Measurements from ENCODE around the gene SLC35A3. TPM values are rescaled to one million over a fixed set of nuclear protein-coding genes. Genes with fewer than 3 reads are reported as not detected.

The SLC35A3 gene
- total RNA-seq, 2 donors from 2014 or later = 6.6 to 8.7 TPM

DNA sequence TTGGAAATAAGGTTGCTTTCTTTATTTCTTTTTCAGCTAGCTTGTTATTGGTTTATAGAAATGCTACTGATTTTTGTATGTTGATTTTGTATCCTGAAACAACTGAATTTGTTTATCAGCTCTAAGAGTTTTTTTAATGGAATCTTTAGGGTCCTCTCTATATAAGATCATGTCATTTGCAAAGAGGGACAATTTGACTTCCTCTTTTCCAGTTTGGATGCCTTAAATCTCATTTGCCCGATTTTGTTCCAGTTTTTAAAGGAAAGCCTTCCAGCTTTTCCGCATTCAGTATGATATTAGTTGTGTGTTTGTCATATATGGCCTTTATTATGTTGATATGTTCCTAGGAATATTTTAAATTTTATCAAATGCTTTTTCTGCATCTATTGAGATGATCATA is 31.7 kb downstream of the SLC35A3 start:
- H3K36me3 ChIP-seq = no peaks in the 10 kb centered on the region

DNA sequence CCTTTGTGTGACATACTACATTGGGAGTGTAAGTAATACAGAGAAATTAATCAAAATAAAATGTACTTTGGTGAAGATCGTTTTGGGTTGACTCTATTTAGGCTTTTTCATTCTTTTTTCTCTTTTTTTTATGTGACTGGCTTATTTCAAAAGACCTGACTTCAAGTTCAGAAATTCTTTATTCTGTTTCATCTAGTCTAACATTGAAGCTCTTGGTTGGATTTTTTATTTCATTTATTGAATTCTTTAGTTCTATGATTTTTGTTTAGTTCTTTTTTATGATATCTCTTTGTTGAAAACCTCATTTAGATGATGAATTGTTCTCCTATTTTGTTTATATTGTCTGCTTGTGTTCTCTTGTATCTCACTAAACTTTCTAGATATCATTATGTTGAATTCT is 35.6 kb downstream of the SLC35A3 start:
- Histone ChIP-seq H3K4me1 (peaks cover 0 to 4% of the 10 kb centered on the region in 2 donors), H3K4me3 (no peak overlapping the region), H3K9me3 (peaks cover 0 to 6% of the 10 kb centered on the region in 2 donors), H3K27me3 (no peaks in the 10 kb centered on the region), H3K36me3 (no peaks in the 10 kb centered on the region), H3K27ac (no peak overlapping the region)
- no peak for DNase-seq (ENCODE audit: low spot score)
- TF ChIP-seq, protein P1, sequence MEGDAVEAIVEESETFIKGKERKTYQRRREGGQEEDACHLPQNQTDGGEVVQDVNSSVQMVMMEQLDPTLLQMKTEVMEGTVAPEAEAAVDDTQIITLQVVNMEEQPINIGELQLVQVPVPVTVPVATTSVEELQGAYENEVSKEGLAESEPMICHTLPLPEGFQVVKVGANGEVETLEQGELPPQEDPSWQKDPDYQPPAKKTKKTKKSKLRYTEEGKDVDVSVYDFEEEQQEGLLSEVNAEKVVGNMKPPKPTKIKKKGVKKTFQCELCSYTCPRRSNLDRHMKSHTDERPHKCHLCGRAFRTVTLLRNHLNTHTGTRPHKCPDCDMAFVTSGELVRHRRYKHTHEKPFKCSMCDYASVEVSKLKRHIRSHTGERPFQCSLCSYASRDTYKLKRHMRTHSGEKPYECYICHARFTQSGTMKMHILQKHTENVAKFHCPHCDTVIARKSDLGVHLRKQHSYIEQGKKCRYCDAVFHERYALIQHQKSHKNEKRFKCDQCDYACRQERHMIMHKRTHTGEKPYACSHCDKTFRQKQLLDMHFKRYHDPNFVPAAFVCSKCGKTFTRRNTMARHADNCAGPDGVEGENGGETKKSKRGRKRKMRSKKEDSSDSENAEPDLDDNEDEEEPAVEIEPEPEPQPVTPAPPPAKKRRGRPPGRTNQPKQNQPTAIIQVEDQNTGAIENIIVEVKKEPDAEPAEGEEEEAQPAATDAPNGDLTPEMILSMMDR (IDR thresholded peaks at IDR 0.05) = no peak

More for the DNA sequence above, 31.7 kb downstream of the SLC35A3 start:
- peaks cover 0 to 4% of the 10 kb centered on the region in 2 donors for H3K4me1 ChIP-seq
- TF ChIP-seq, protein P1 (IDR thresholded peaks at IDR 0.05) = no peak
- H3K27me3 ChIP-seq = no peaks in the 10 kb centered on the region
- H3K9me3 ChIP-seq = peaks cover 0 to 6% of the 10 kb centered on the region in 2 donors
- no peak for DNase-seq (ENCODE audit: low spot score)
- no peak overlapping the region for H3K27ac ChIP-seq
- H3K4me3 ChIP-seq = no peak overlapping the region

DNA sequence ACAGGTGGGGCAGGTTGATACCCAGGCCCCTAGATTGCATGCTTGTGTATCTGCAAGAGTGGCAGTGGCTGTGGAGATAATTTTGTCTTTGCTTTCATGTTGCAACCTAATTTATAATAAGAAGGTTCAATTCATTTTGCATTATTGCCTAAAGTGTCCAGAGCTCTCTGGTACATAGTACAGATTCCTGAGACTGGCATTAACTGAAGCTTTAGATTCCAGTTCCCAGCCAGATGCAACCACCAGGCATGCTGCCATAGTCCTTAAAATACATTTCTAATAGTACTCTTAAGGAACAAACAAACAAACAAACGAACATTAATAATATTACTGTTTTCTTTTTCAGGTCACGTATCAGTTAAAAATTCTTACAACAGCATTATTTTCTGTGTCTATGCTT is 36.9 kb downstream of the SLC35A3 start:
- TF ChIP-seq, protein P1 (IDR thresholded peaks at IDR 0.05) = no peak
- Histone ChIP-seq H3K4me1 (peaks cover 0 to 4% of the 10 kb centered on the region in 2 donors), H3K27me3 (no peaks in the 10 kb centered on the region), H3K9me3 (peaks cover 0 to 6% of the 10 kb centered on the region in 2 donors), H3K36me3 (peaks cover under 1% of the 10 kb centered on the region), H3K27ac (no peak overlapping the region), H3K4me3 (no peak overlapping the region)
- no peak for DNase-seq (ENCODE audit: low spot score)

DNA sequence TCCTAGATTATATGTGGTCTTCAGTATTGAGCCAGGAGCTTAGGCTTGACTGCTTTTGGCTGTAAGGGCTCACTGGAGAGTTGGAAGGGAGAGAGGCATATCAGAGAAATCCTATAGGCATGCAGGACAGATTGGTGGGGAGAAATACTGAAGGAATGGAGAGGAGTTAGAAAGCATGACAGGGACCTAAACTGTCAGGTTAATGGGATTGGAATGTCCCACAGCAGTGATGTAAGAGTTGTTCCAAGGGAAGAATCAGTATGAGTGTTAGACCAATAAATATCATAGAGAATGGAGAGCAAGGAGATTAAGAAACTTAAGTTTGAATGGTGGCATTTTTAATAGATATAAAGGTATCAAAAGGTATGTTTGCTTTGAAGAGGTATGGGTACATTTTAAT is 39.7 kb downstream of the SLC35A3 start:
- no peak for DNase-seq (ENCODE audit: low spot score)
- peaks cover 0 to 6% of the 10 kb centered on the region in 2 donors for H3K9me3 ChIP-seq
- no peaks in the 10 kb centered on the region for H3K27me3 ChIP-seq
- peaks cover 4% of the 10 kb centered on the region for H3K36me3 ChIP-seq
- H3K27ac ChIP-seq = no peak overlapping the region
- peaks cover 0 to 4% of the 10 kb centered on the region in 2 donors for H3K4me1 ChIP-seq
- no peak overlapping the region for H3K4me3 ChIP-seq
- TF ChIP-seq, protein P1 (IDR thresholded peaks at IDR 0.05) = no peak

DNA sequence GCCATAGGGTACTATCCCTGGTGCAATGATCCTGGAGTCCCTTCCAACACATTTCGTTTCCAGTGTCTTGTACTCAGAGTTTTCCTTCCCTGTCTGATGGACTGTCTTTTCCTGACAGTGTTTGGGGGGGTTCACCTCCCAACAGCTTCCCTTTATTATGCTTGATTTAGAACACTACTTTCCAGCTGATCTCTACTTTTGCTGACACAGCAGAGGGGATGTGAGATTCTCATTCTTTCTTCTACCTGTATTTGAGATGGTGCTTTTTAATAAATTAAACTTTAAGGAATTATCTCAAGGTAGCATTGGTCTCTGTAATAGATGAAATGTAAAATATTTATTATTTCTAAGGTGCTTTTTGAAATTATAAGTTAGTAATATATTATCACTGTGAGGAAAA is 41.0 kb downstream of the SLC35A3 start:
- DNase-seq (ENCODE audit: low spot score) = no peak
- Histone ChIP-seq H3K4me1 (peaks cover 0 to 4% of the 10 kb centered on the region in 2 donors), H3K9me3 (no peaks in the 10 kb centered on the region), H3K27me3 (no peaks in the 10 kb centered on the region), H3K36me3 (peaks cover 4% of the 10 kb centered on the region), H3K4me3 (no peak overlapping the region), H3K27ac (no peak overlapping the region)
- TF ChIP-seq, protein P1 (IDR thresholded peaks at IDR 0.05) = no peak

DNA sequence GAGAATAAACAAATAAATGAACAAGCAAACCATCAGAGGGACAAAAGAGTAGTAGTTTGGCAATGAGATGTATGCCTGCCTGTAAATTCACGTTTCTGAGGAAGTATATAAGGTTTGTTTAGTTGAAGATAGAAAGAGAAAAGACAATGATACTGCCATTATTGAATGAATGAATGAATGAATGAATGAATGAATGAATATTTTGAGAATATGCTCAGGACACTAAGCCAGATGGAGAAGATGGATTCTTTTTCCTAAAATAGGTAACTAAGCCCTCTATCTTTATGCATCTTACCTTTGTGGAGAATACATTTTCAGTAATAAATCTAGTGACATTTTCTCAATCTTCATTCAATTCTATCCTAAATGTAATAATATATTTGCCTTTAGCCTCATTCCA is 49.4 kb downstream of the SLC35A3 start:
- no peak for DNase-seq (ENCODE audit: low spot score)
- H3K9me3 ChIP-seq = no peaks in the 10 kb centered on the region
- no peaks in the 10 kb centered on the region for H3K27me3 ChIP-seq
- TF ChIP-seq, protein P1 (IDR thresholded peaks at IDR 0.05) = no peak
- no peak overlapping the region for H3K4me3 ChIP-seq
- no peaks in the 10 kb centered on the region for H3K36me3 ChIP-seq
- no peaks in the 10 kb centered on the region for H3K4me1 ChIP-seq
- H3K27ac ChIP-seq = no peak overlapping the region

Measured in right atrium auricular region (tissue), 2 donors.